Subcutaneous adipose tissue (tissue), 4 donors: ENCODE measurements around the gene PRELID3B. TPM values are rescaled to one million over a fixed set of nuclear protein-coding genes. Genes with fewer than 3 reads are reported as not detected.

ENCODE experiments used
- CTCF ChIP-seq: fragments of 450-650 bp; IDR thresholded peaks from one replicate; pipeline ENCODE4 v1.5.1; 2016; ENCODE audit warnings: low read depth, mild to moderate bottlenecking, control low read depth, antibody characterized with exemption, moderate library complexity
- total RNA-seq, 4 donors: library from RNA; depleted of rRNA; stranded (reverse); fragments of >200 nt; gene quantifications; one replicate each; pipeline ENCODE4 v1.1.0, GENCODE V29; 2016

PRELID3B gene
- total RNA-seq, 4 donors from 2014 or later, result 39.2 to 83.2 (median 46.3) TPM

- TF ChIP-seq CTCF, result no peak
Measured at GRCh38 chr20:58990651-58991445, 51.7 kb downstream of the PRELID3B start.

GRCh38 chr20:58989196-58989595, 53.4 kb downstream of the PRELID3B start:
- TF ChIP-seq CTCF, result no peak

GRCh38 chr20:58988565-58988882, 54.1 kb downstream of the PRELID3B start:
- no peak for TF ChIP-seq CTCF

- no peak for TF ChIP-seq CTCF
Measured at GRCh38 chr20:58987790-58988564, 54.6 kb downstream of the PRELID3B start.

- no peak for TF ChIP-seq CTCF
Measured at GRCh38 chr20:58986968-58987517, 55.5 kb downstream of the PRELID3B start.

GRCh38 chr20:58986286-58986967, 56.2 kb downstream of the PRELID3B start:
- no peak for TF ChIP-seq CTCF

GRCh38 chr20:58985656-58986055, 56.9 kb downstream of the PRELID3B start:
- no peak for TF ChIP-seq CTCF
